ENCODE results near the gene TTC9B. TPM values are rescaled to one million over a fixed set of nuclear protein-coding genes. Genes with fewer than 3 reads are reported as not detected.

Gene TTC9B
- total and polyA plus RNA-seq, 2 of the 4 experiments (the other 2 are of a cell fraction): not detected

DNA sequence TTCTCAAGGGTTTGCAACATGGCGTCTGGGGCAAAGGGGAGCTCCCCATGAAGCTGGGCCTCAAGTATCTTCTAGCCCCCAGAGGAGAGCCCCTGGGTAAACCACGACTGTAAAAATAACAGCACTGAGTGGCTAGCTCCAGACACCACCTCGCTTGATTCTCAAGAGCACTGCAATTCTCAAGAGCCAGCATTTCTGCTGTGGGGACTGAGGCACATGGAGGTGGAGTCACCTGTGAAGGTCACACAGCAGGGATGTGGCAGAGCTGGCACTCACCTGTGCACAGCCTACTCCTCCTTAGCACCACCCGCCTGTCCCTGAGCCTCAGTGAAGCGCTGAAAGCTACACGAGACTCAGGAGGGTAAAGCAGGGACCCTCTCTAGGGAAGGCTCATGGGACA lies 29.0 kb upstream of the TTC9B start:
- Histone ChIP-seq H2AK9ac (replicated peaks; ENCODE audit: low read depth, low read length, poor library complexity) (no peak overlapping the region), H3K9me3 (ENCODE audit: control insufficient read depth, insufficient read depth, low read length) (no peaks in the 10 kb centered on the region), H4K91ac (ENCODE audit: insufficient read depth, low read depth, low read length) (no peak overlapping the region), H2AK5ac (ENCODE audit: low read depth, low read length) (no peak overlapping the region), H3K4me2 (ENCODE audit: low read depth, low read length) (no peak overlapping the region), H4K5ac (ENCODE audit: low read depth, low read length) (no peak overlapping the region), H3K79me1 (ENCODE audit: low read depth in 1 of 2, low read length in 2 of 2) (peaks cover 27 to 70% of the 10 kb centered on the region in 2 experiments), H2BK5ac (ENCODE audit: low read depth, low read length, poor library complexity, severe bottlenecking) (no peak overlapping the region), H3K18ac (ENCODE audit: low read depth, low read length) (no peak overlapping the region), H2AFZ (replicated peaks; ENCODE audit: low read length, poor library complexity) (no peak overlapping the region), H3K27ac (ENCODE audit: insufficient read depth, low read length) (no peak overlapping the region), H3K23ac (ENCODE audit: low read depth, low read length) (no peak overlapping the region), H3K4me1 (ENCODE audit: control insufficient read depth, insufficient read depth, low read length) (no peaks in the 10 kb centered on the region), H3K14ac (replicated peaks; ENCODE audit: low read depth, low read length) (no peak overlapping the region), H2BK120ac (ENCODE audit: low read depth, low read length) (no peak overlapping the region), H4K8ac (ENCODE audit: low read depth in 2 of 2, low read length in 2 of 2) (no peak overlapping the region), H3K56ac (ENCODE audit: extremely low read depth, insufficient read depth, low read length) (no peak overlapping the region), H3K4ac (ENCODE audit: low read depth, low read length) (no peak overlapping the region), H2BK20ac (ENCODE audit: low read depth, low read length) (no peak overlapping the region), H2BK15ac (ENCODE audit: low read depth, low read length) (no peak overlapping the region), H3K27me3 (ENCODE audit: control insufficient read depth, insufficient read depth, low read length) (no peaks in the 10 kb centered on the region), H3K4me3 (ENCODE audit: insufficient read depth, low read depth, low read length) (no peak overlapping the region), H4K20me1 (ENCODE audit: insufficient read depth, low read length) (peaks cover 21% of the 10 kb centered on the region), H3K36me3 (ENCODE audit: control insufficient read depth, insufficient read depth, low read length) (peaks cover 14% of the 10 kb centered on the region), H3K9ac (ENCODE audit: low read depth, low read length) (no peak overlapping the region), H3K9me1 (ENCODE audit: insufficient read depth, low read length) (peaks cover 17% of the 10 kb centered on the region)
- no TSS peak for BruUV-seq (replicated peaks)
- ChIA-PET CTCF (no interaction called here), POLR2A (ENCODE audit: unreplicated experiment) (no interaction called here)
- 87% methylated on average over 3 of the region's 6 CpGs; no CpG with 5 or more reads in 1 of the 2 experiments for WGBS, 2 experiments (ENCODE audit: extremely low coverage in 2 of 2, insufficient read length in 1 of 2)
- intact Hi-C loops (cut with micrococcal nuclease) (no loop called here), dilution Hi-C loops (cut with HindIII; ENCODE audit: low sequenced_read_pairs, unreplicated experiment) (no loop called here), in situ Hi-C loops (cut with MboI; ENCODE audit: low sequenced_read_pairs) (no loop called here)
- no peak for ATAC-seq (ENCODE audit: low read depth)
- TF ChIP-seq SMC3 (IDR thresholded peaks at IDR 0.05; ENCODE audit: low read depth, low read length): no peak
- TF ChIP-seq CEBPB (IDR thresholded peaks at IDR 0.05; ENCODE audit: low read depth, low read length): no peak
- TF ChIP-seq, protein P1, sequence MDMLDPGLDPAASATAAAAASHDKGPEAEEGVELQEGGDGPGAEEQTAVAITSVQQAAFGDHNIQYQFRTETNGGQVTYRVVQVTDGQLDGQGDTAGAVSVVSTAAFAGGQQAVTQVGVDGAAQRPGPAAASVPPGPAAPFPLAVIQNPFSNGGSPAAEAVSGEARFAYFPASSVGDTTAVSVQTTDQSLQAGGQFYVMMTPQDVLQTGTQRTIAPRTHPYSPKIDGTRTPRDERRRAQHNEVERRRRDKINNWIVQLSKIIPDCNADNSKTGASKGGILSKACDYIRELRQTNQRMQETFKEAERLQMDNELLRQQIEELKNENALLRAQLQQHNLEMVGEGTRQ (IDR thresholded peaks at IDR 0.05; ENCODE audit: low read depth, low read length): no peak
- TF ChIP-seq RFX5 (IDR thresholded peaks at IDR 0.05; ENCODE audit: low read depth, low read length): no peak
- TF ChIP-seq MAZ (IDR thresholded peaks at IDR 0.05; ENCODE audit: borderline replicate concordance, low read depth, low read length): no peak
- TF ChIP-seq RCOR1 (IDR thresholded peaks at IDR 0.05; ENCODE audit: insufficient replicate concordance, low read length): no peak
- no peak for TF ChIP-seq FOS (IDR thresholded peaks at IDR 0.05; ENCODE audit: low read depth, low read length)
- DNase-seq: no peak
